GM13977 (cell line): ENCODE results near the gene LAMA1.

Experiments used
- DNase-seq: peaks from one replicate; pipeline ENCODE4 v3.0.0; 2012; ENCODE audit warnings: low spot score
- in situ Hi-C: fragments of 300-500 bp; cut with MboI; formaldehyde crosslinking; loops from one replicate; pipeline ENCODE4 v1.12.0; 2022; ENCODE audit warnings: low sequenced_read_pairs, low pct_unique_long_range_greater_than_20kb, mixed read lengths, inconsistent platforms; ENCODE audit not compliant: unreplicated experiment
- TF ChIP-seq, protein P1 (sequence below): IDR thresholded peaks from 2 replicates; pipeline ENCODE4 v1.5.1; 2012; ENCODE audit warnings: mild to moderate bottlenecking, control low read depth; ENCODE audit not compliant: insufficient read depth; ENCODE audit errors: extremely low read depth, missing control alignments

The LAMA1 gene

GRCh38 chr18:6994056-6994770 is 123.4 kb downstream of the LAMA1 start:
- in situ Hi-C loops = no loop called here
- TF ChIP-seq, protein P1, sequence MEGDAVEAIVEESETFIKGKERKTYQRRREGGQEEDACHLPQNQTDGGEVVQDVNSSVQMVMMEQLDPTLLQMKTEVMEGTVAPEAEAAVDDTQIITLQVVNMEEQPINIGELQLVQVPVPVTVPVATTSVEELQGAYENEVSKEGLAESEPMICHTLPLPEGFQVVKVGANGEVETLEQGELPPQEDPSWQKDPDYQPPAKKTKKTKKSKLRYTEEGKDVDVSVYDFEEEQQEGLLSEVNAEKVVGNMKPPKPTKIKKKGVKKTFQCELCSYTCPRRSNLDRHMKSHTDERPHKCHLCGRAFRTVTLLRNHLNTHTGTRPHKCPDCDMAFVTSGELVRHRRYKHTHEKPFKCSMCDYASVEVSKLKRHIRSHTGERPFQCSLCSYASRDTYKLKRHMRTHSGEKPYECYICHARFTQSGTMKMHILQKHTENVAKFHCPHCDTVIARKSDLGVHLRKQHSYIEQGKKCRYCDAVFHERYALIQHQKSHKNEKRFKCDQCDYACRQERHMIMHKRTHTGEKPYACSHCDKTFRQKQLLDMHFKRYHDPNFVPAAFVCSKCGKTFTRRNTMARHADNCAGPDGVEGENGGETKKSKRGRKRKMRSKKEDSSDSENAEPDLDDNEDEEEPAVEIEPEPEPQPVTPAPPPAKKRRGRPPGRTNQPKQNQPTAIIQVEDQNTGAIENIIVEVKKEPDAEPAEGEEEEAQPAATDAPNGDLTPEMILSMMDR = no peak
- no peak for DNase-seq

- DNase-seq = no peak
- TF ChIP-seq, protein P1 = no peak
- in situ Hi-C loops = no loop called here
These were observed 124.8 kb downstream of the LAMA1 start for GRCh38 chr18:6992761-6993160.

DNA sequence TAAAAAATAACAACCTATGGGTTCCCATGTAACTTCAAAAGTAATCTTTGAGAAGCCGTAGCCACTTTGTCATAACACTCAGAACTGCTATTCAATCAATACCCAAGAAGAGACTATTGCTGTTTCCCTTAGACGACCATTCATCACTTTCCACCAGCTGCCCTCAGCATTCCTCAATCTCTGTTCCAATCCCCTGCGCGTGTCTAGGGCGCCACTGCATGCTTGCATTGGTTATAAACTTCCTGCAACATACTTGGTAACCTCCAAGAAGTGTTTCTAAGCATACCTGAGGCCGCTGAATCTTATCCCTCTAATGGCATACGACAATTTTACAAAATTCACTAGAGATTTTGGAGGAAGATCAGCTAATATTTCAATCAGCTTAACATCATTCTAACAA is 134.2 kb downstream of the LAMA1 start:
- no peak for DNase-seq
- in situ Hi-C loops = no loop called here
- TF ChIP-seq, protein P1 = no peak

GRCh38 chr18:6982398-6982797 is 135.2 kb downstream of the LAMA1 start:
- TF ChIP-seq, protein P1 = no peak
- in situ Hi-C loops = no loop called here
- no peak for DNase-seq

- DNase-seq = no peak
- TF ChIP-seq, protein P1 = no peak
- in situ Hi-C loops = no loop called here
These were observed 137.2 kb downstream of the LAMA1 start for GRCh38 chr18:6980363-6980762.

- TF ChIP-seq, protein P1 = no peak
- in situ Hi-C loops = no loop called here
- no peak for DNase-seq
These were observed 137.6 kb downstream of the LAMA1 start for GRCh38 chr18:6979954-6980353.

GRCh38 chr18:6976935-6977334 is 140.7 kb downstream of the LAMA1 start:
- no peak for DNase-seq
- in situ Hi-C loops = no loop called here
- TF ChIP-seq, protein P1 = no peak
